ENCODE data around the gene KCNQ5.

KCNQ5 gene

GRCh38 chr6:72639920-72640614 lies 18.2 kb downstream of the KCNQ5 start:
- DNase-seq (ENCODE audit: low read depth): no peak

- no peak for DNase-seq (ENCODE audit: low read depth)
Observed at GRCh38 chr6:72640615-72640930, 18.7 kb downstream of the KCNQ5 start.

- no peak for DNase-seq (ENCODE audit: low read depth)
Observed at GRCh38 chr6:72642435-72642834, 20.6 kb downstream of the KCNQ5 start.

- DNase-seq (ENCODE audit: low read depth): no peak
Observed at GRCh38 chr6:72643214-72643613, 21.4 kb downstream of the KCNQ5 start.

GRCh38 chr6:72646604-72647485 lies 25.0 kb downstream of the KCNQ5 start:
- no peak for DNase-seq (ENCODE audit: low read depth)

GRCh38 chr6:72647489-72647888 lies 25.6 kb downstream of the KCNQ5 start:
- DNase-seq (ENCODE audit: low read depth): no peak

- peak; percentile 81 for DNase-seq (ENCODE audit: low read depth)
Observed at GRCh38 chr6:72649032-72649984, 27.4 kb downstream of the KCNQ5 start.

GRCh38 chr6:72650081-72650745 lies 28.3 kb downstream of the KCNQ5 start:
- DNase-seq (ENCODE audit: low read depth): peak; percentile 15

GRCh38 chr6:72651174-72651573 lies 29.3 kb downstream of the KCNQ5 start:
- no peak for DNase-seq (ENCODE audit: low read depth)

- no peak for DNase-seq (ENCODE audit: low read depth)
Observed at GRCh38 chr6:72651967-72652956, 30.4 kb downstream of the KCNQ5 start.

- no peak for DNase-seq (ENCODE audit: low read depth)
Observed at GRCh38 chr6:72653026-72653425, 31.2 kb downstream of the KCNQ5 start.

GRCh38 chr6:72654071-72654621 lies 32.3 kb downstream of the KCNQ5 start:
- no peak for DNase-seq (ENCODE audit: low read depth)

- DNase-seq (ENCODE audit: low read depth): peak; percentile 25
Observed at GRCh38 chr6:72657407-72658197, 35.7 kb downstream of the KCNQ5 start.

- no peak for DNase-seq (ENCODE audit: low read depth)
Observed at GRCh38 chr6:72659754-72660153, 37.9 kb downstream of the KCNQ5 start.

- DNase-seq (ENCODE audit: low read depth): no peak
Observed at GRCh38 chr6:72661411-72661810, 39.5 kb downstream of the KCNQ5 start.

- DNase-seq (ENCODE audit: low read depth): no peak
Observed at GRCh38 chr6:72665599-72665998, 43.7 kb downstream of the KCNQ5 start.

- DNase-seq (ENCODE audit: low read depth): no peak
Observed at GRCh38 chr6:72669324-72669723, 47.5 kb downstream of the KCNQ5 start.

GRCh38 chr6:72672906-72673305 lies 51.0 kb downstream of the KCNQ5 start:
- no peak for DNase-seq (ENCODE audit: low read depth)

GRCh38 chr6:72674842-72675241 lies 53.0 kb downstream of the KCNQ5 start:
- DNase-seq (ENCODE audit: low read depth): no peak
